GM19023 (cell line): ENCODE measurements around the gene PRIM1.
"Not testable (repeated sequence)": the region's sequence is repeated elsewhere in the genome, so short reads cannot be mapped to it uniquely, and the experiment has no call there.

Experiments used
- ATAC-seq: cut with Tn5 transposase; IDR thresholded peaks from one replicate; pipeline ENCODE4 v1.9.1; 2021; ENCODE audit warnings: mild to moderate bottlenecking, moderate library complexity; ENCODE audit not compliant: unreplicated experiment

The PRIM1 gene

DNA sequence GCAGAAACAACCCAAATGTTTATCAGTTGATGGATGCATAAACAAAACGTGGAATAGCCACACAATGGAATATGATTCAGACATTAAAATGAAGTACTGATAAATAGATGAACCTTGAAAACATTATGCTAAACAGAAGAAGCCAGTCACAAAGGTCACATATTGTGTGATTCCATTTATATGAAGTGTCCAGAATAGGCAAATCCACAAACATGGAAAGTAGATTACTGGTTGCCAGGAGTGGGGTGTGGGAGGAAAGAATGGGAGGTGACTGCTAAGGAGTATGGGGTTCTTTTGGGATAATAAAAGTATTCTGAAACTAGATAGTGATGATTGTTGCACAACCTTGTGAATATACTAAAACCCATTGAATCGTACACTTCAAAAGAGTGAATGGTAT, 9.7 kb upstream of the PRIM1 start:
- ATAC-seq = no peak

DNA sequence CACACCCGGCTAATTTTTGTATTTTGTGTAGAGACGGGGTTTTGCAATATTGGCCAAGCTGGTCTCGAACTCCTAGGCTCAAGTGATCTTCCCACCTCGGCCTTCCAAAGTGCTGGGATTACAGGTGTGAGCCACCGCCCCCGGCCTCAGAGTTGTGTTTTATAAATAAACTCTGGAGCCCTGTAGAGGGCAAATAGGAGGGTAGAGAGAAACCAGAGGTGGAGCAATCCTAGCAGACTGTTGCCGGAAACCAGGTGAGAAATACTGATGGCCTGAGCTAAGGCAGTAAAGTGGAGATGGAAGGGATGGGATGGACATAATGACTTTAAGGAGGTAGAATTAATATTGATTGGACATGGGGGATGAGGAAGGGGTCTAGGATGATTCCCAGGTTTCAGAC, 8.3 kb upstream of the PRIM1 start:
- ATAC-seq = no peak

DNA sequence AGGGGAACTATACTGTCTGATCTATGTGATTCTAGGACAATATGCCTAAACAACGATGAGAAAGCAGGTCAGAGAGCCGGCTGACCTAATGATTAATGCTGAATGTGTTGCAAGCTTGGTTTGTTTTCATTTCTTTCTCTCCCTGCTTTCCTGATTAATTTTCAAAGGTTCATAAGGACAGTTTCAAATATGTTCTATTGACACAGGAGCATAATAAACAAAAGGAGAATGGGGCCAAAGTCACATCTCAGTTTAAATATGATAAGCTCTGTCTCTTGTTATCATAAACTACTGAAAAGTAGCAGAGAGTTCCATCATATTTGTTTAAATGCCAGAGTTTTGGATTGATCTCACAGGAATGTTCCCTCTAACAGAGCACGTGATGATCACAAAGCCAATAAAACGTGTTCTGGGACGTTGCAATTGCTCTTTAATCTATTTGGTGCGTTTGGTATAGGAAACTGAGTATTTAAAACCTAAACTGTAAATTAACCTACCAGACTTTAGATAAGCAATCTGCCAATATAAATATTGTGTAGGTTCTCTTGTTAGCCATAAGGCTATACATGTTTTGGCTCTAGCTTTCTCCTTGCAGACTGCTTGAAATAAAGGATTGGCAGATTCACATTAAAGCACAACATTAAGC, 7.3 kb upstream of the PRIM1 start:
- ATAC-seq = no peak

GRCh38 chr12:56758728-56759262, 6.7 kb upstream of the PRIM1 start:
- no peak for ATAC-seq

GRCh38 chr12:56757971-56758370, 5.8 kb upstream of the PRIM1 start:
- ATAC-seq = not testable (repeated sequence)

DNA sequence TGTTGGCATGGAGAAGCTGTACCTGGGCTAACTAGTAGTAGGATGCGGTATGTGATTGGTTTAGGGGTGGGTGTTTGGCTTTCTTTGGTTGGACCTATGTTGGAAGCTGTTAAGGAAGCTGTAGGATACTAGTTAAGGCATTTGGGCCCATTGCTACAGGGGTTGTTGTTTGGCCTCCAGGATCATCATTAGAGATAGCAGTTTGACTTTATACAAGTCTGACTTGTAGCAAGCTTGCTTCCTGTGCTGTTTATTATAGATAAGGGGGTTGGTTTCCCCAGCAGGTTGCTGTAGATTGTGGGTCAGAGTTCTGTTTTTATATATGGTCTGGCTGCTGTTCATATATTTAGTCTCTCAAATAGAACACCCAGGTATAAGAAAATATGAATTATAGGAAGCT, 1.4 kb upstream of the PRIM1 start:
- no peak for ATAC-seq

DNA sequence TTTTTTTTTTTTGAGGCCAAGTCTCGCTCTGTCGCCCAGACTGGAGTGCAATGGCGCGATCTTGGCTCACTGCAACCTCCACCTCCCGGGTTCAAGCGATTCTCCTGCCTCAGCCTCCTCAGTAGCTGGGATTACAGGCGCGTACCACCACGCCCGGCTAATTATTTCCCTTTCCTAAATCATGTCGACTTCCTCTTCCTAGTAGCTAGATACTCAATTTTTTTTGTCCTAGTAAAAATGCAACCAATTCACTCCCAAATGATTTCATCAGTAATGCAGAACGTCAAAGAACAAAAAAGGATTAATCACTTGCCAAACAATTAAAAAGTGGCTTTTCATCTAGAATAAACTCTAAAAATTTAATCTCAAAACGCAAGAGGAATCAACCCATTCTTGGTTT, 1.5 kb downstream of the PRIM1 start:
- not testable (repeated sequence) for ATAC-seq

DNA sequence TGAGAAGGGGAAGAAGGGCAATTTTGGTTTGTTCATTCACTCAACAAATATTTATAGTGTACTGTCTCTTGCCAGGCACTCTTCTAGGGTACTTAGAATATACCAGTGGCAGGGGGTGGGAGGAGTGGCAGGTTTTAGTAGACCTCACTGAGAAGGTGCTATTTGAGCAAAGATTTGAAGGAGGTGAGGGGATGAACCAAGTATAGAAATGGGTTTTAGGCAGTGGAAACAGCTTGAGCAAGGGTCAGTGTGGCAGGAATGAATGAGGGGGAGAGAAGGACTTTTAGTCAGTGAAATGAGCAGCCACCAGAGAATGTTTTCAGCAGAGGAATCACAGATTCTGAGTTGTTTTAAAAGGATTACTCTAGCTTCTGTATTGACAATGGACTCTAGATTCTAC, 2.3 kb downstream of the PRIM1 start:
- no peak for ATAC-seq

DNA sequence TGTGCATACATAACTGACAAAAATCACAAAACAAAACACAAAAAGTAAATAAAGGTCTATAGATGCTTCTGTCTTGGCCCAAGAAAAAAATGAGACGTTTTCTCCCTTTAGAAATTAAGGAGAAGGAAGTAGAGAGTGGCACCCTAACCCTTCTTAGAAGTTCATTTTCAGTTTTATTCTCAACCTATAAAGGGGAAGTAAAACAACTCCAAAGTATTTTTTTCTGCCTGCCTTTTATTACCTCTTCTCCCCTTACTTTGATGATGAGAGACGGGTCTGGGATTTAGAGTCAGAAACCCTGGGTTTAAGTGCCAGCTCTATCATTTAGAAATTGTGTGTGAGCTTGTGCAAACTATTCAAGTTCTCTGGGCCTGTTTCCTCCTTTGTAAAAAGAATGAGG, 2.8 kb downstream of the PRIM1 start:
- ATAC-seq = no peak

GRCh38 chr12:56728139-56728861, 23.8 kb downstream of the PRIM1 start:
- no peak for ATAC-seq

DNA sequence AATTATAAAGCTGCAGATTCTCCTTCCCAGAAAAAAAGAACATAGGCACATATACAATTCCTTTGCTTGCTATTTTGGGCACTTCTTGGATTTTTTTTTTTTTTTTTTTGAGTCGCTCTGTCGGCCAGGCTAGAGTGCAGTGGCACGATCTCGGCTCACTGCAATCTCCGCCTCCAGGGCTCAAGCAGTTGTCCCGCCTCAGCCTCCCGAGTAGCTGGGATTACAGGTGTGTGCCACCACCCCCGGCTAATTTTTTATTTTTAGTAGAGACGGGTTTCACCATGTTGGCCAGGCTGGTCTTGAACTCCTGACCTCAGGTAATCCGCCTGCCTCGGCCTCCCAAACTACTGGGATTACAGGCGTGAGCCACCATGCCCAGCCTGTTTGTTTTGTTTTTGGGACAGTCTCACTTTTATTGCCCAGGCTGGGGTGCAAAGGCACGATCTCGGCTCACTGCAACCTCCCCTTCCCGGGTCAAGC, 25.9 kb downstream of the PRIM1 start:
- ATAC-seq = not testable (repeated sequence)

GRCh38 chr12:56725723-56726102, 26.4 kb downstream of the PRIM1 start:
- ATAC-seq = no peak

DNA sequence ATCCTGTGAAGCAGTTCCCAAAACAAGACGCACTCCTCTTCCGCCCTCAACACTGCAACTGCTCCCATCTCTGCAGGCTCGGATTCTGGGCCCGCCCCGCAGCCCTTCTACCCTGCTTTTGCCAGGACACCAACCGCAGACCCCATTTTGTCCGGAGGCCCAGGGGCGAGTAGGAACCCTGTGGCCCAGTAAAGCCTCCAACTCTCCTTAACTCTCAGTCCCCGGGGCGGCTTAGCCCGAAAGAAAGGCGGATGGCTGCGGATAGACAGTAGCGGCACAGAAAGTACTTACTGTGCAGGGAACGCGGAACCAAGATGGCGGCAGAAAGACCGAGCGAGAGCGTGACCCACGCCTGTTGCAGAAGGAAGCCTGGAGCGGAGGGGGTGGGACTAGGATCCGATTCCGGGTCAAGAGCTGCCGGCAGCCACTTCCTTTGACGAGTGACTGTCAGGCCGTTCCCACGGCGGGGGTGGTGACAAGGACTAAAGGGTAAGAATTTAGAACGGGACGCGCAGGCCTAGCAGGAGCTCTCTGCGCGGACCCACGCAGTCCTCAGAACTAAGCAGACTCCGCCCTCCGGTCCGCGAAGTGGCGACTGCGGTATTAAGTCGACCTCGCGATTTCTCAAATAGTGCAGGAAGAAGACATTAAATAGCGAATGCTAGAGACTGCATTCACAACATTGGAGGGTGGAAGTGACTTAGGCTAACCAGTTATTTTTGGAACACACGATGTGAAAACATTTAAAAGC, 27.0 kb downstream of the PRIM1 start, which contains the start of gene NACA:
NACA (minus strand) TSS at position 328 of the 751 bp plus-strand sequence. CDS start 778 bp downstream, outside the sequence.
- ATAC-seq = peak; percentile 95

GRCh38 chr12:56724701-56724971, 27.5 kb downstream of the PRIM1 start:
- ATAC-seq = no peak

DNA sequence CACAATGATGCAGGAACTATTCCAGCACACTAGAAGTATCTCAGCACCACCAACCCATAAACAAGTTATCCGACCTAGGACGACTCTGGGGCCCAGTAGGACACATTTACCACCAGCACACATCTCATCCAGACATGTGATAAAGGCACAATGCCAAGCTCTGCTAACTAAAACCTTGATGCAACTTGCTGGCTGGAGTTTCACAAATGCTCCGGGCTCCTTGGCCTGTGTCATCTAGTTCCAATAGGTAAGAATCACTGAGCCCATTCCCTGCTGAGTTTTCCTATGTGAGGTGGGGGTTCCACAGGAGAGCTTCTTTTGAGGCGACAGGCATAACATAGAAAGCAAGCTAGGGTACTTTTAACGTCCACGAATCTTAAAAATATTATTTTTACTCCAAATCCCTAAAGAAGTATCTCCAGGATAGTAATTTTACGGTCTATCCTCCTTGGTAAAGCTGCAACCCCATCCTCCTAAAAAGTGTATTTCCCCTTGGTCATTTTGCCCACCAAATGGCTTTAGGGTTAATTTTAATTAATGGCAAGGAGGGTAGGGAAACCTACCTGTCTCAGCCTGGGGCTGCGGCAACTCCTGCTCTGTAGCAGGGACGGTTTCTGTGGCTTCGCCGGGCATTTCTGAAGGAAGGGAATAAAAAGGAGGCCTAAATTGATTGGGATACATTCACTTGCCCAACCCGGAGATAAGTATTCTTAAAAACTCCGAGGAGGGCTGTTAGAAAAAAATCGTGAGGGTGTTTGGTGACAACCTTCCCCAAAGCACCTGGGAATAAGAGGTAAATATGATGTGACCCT, 28.0 kb downstream of the PRIM1 start:
- no peak for ATAC-seq

GRCh38 chr12:56723352-56723751, 28.8 kb downstream of the PRIM1 start:
- ATAC-seq = no peak

GRCh38 chr12:56722832-56723231, 29.3 kb downstream of the PRIM1 start:
- no peak for ATAC-seq

DNA sequence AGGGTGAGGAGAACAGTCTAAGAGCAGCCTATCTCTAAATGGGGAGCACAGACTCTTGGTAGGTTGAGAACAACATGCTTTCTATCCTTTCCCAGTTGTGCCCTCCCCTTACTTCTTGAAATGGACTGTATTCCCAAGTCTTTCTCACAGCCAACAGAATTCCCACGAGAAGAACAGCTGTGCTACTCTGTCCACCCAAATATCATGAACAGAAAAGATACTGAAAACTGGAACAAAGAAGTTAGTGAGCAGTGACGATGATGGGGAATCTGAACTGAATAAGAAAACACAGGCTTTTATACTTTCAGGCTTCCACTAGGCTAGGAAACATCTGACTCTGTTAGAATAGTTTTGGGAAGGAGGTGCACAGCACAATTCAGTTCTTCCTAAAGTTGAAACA, 30.4 kb downstream of the PRIM1 start:
- no peak for ATAC-seq

GRCh38 chr12:56721216-56721615, 30.9 kb downstream of the PRIM1 start:
- ATAC-seq = no peak

DNA sequence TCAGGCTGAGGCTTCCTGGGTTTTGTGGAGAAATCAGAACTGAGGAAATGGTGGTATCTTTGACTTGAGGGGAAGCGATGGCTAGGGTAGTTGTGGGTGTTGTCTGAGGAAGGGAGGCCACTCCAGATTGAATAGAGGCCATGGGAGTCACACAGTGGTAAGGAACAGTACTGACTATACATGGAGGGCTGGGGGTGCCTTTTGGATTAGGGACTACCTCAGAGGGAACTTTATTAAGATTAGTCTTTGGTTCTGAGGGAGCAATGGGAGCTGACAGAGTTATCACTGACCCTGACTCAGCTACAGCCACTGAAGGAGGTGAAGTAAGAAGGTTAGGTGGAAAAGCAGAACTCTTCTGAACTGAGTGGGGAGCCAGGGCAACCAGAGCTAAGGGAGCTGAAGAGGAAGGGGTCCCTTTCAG, 31.4 kb downstream of the PRIM1 start:
- no peak for ATAC-seq

DNA sequence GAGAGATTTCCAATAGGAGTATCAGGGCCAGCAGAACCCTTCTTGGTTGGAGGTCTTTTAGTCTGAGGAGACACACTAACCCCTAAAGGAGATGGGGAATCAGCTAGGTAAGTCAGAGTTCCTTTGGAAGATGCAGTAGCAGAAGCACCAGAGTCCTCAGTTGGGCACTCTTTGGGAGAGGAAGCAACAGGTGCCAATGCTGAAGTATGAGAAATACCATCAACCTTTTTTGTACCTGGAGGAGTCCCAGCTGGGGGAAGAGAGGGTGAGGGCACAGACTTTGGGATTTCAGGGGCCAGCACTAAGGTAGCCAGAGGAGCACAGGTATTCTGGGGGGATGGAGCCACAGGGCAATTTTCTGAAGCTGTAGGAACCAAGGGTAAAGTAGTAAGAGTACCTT, 33.1 kb downstream of the PRIM1 start:
- ATAC-seq = no peak
